HepG2 (cell line): ENCODE results near the gene NFKBIA. TPM values are rescaled to one million over a fixed set of nuclear protein-coding genes. Genes with fewer than 3 reads are reported as not detected.
A peak's percentile ranks its signal among the peaks of the same experiment; 100 is the strongest.

Source experiments
- AKAP8 ChIP-seq: sonication (generic); formaldehyde crosslinking; IDR thresholded peaks from 2 replicates; pipeline ENCODE4 v1.5.1; 2020; ENCODE audit warnings: mild to moderate bottlenecking, missing genetic modification reagents
- ATM ChIP-seq: fragments of 450-650 bp; IDR thresholded peaks from 2 replicates; pipeline ENCODE4 v1.7.1; 2017; ENCODE audit warnings: mild to moderate bottlenecking, borderline replicate concordance
- EP300 ChIP-seq, 3 experiments: sonication (generic) in 1 of 3; formaldehyde crosslinking in 1 of 3; IDR thresholded peaks; 2 replicates each; pipeline versions ENCODE4 v1.5.1 to v1.6.1; 2011 to 2020; ENCODE audit warnings: low read depth in 2 of 3, low read length in 2 of 3, borderline replicate concordance in 1 of 3, improper control_type of control experiment in 1 of 3, mild to moderate bottlenecking in 1 of 3, missing genetic modification reagents in 1 of 3, moderate library complexity in 1 of 3
- HIVEP1 ChIP-seq: sonication (generic); formaldehyde crosslinking; IDR thresholded peaks from 2 replicates; pipeline ENCODE4 v1.4.0; 2020; ENCODE audit warnings: mild to moderate bottlenecking, missing genetic modification reagents
- IRF2 ChIP-seq: IDR thresholded peaks from 2 replicates; pipeline ENCODE4 v1.6.1; 2018; ENCODE audit warnings: missing genetic modification reagents, missing compliant biosample characterization
- MIXL1 ChIP-seq: IDR thresholded peaks from 2 replicates; pipeline ENCODE4 v1.6.1; 2016
- NFKB2 ChIP-seq: sonication (generic); formaldehyde crosslinking; IDR thresholded peaks from 2 replicates; pipeline ENCODE4 v1.4.0; 2020; ENCODE audit warnings: missing genetic modification reagents, borderline replicate concordance
- SRSF9 ChIP-seq: fragments of 200-400 bp; formaldehyde crosslinking; IDR thresholded peaks from 2 replicates; pipeline ENCODE4 v1.6.1; 2018; ENCODE audit warnings: borderline replicate concordance, mild to moderate bottlenecking, low read depth, low read length; ENCODE audit not compliant: insufficient read depth, poor library complexity, severe bottlenecking
- TARDBP ChIP-seq: sonication (generic); formaldehyde crosslinking; IDR thresholded peaks from 2 replicates; pipeline ENCODE4 v1.8.0; 2022; ENCODE audit warnings: mild to moderate bottlenecking, missing genetic modification reagents
- TOPORS ChIP-seq: sonication (generic); formaldehyde crosslinking; IDR thresholded peaks from 2 replicates; pipeline ENCODE4 v1.8.0; 2023; ENCODE audit warnings: mild to moderate bottlenecking, missing genetic modification reagents
- TSC22D2 ChIP-seq: sonication (generic); formaldehyde crosslinking; IDR thresholded peaks from 2 replicates; pipeline ENCODE4 v1.5.1; 2020; ENCODE audit warnings: missing genetic modification reagents, mild to moderate bottlenecking, borderline replicate concordance
- YEATS2 ChIP-seq: sonication (generic); formaldehyde crosslinking; IDR thresholded peaks from 2 replicates; pipeline ENCODE4 v1.4.0; 2020; ENCODE audit warnings: missing genetic modification reagents, borderline replicate concordance
- ZNF33B ChIP-seq: sonication (generic); formaldehyde crosslinking; IDR thresholded peaks from 2 replicates; pipeline ENCODE4 v1.5.1; 2020; ENCODE audit warnings: mild to moderate bottlenecking, missing genetic modification reagents
- polyA plus RNA-seq, 8 experiments: library from polyadenylated mRNA; depleted of rRNA in 3 of 8; stranded (reverse) in 7 of 8; unstranded in 1 of 8; fragments of >200 nt; fragmentation: Illumina TruSeq in 4 of 8; extraction: Trizol in 4 of 8; gene quantifications; 2 replicates each; pipeline versions ENCODE4 v1.2.1 to v1.2.3, GENCODE V29; 2011 to 2016; ENCODE audit warnings: low read depth in 4 of 8, missing spikeins in 1 of 8, mixed read lengths in 1 of 8; ENCODE audit not compliant: insufficient read depth in 1 of 8
- total RNA-seq, 5 experiments: library from RNA; depleted of rRNA; stranded (reverse); fragments of >200 nt; fragmentation: Illumina TruSeq; extraction: Trizol; gene quantifications; 2 replicates each; pipeline ENCODE4 v1.2.3, GENCODE V29; 2016; ENCODE audit warnings: low read depth in 1 of 5
- TF ChIP-seq, protein P1 (sequence below): sonication (generic); formaldehyde crosslinking; conservative IDR thresholded peaks from 2 replicates; pipeline ENCODE4 v1.8.0; 2022; ENCODE audit warnings: mild to moderate bottlenecking, moderate library complexity, missing genetic modification reagents
- TF ChIP-seq, protein P2 (sequence below): sonication (generic); formaldehyde crosslinking; IDR thresholded peaks from 2 replicates; pipeline ENCODE4 v1.5.1; 2020; ENCODE audit warnings: missing genetic modification reagents, mild to moderate bottlenecking, borderline replicate concordance
- TF ChIP-seq, protein P3 (sequence below): sonication (generic); formaldehyde crosslinking; IDR thresholded peaks from 2 replicates; pipeline ENCODE4 v1.5.1; 2020; ENCODE audit warnings: missing genetic modification reagents, mild to moderate bottlenecking, borderline replicate concordance
- TF ChIP-seq, protein P4 (sequence below): sonication (generic); formaldehyde crosslinking; conservative IDR thresholded peaks from 2 replicates; pipeline ENCODE4 v1.8.1; 2023; ENCODE audit warnings: missing genetic modification reagents
- TF ChIP-seq, protein P5 (sequence below): sonication (generic); formaldehyde crosslinking; IDR thresholded peaks from 2 replicates; pipeline ENCODE4 v1.8.0; 2022; ENCODE audit warnings: missing genetic modification reagents, mild to moderate bottlenecking, borderline replicate concordance

NFKBIA gene
- total and polyA plus RNA-seq, 2 of the 13 experiments (the other 11 are each of a cell fraction or from before 2014, with no cell fraction given): 197 to 319 TPM

DNA sequence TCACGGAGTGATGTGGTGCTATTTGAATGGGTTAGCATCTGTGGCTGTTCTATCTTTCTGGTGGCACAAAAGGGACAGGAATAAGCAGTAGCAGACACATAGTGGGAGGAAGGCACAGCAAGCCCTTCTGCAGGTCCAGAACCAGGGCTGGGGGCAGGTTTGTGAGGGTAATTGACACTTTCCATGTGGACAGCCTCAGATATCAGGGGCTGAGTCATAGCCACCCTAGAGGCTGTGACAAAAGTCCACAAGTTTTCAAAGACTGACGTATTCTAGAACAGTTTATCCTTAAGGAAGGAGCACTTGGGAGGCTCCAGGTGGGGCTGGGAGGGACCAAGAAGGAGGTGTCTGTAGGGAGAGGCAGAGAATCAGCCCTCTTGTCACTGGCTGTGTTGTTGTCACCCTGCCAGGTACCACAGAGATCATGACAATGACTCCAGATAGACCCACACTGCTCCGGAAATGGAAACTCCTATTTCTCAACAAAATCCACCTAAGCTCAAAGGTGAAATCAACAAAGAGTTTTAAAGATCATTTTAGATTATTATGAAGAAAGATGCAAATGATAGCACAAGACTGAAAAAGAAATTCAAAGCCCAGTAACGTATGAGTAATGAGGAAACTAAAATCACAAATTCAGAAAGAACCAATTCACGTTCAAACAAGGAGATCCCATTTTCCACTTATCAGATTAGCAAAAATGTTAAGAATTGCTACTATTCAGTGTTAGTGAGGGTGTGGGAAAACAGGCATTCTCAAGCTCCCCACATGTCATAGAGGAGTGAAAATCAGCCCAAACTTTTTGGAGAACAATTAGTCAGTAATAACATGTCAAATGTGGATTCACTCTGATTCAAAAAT lies 48.3 kb downstream of the NFKBIA start (continued):
- TF ChIP-seq IRF2 (CRISPR knock-in tag) (no peak; the same call in 1 of the 2 replicates), HIVEP1 (peak; percentile 58; the same call in 1 of the 2 replicates), YEATS2 (no peak), TARDBP (peak; percentile 75), SRSF9 (no peak), ZNF33B (CRISPR knock-in tag) (0 out of 2 replicates have a peak, but pooled peaks have one; percentile 50), TSC22D2 (CRISPR knock-in tag) (no peak; the same call in 1 of the 2 replicates), EP300 (IDR thresholded peaks at IDR 0.05; ENCODE audit: low read depth in 2 of 2, low read length in 2 of 2) (peak; percentile 8 to 82; a peak in 3 of 4 replicates), EP300 (CRISPR knock-in tag; IDR thresholded peaks at IDR 0.05; ENCODE audit: borderline replicate concordance) (peak; percentile 50), AKAP8 (CRISPR knock-in tag) (no peak), TOPORS (CRISPR knock-in tag) (no peak), MIXL1 (CRISPR knock-in tag) (peak; percentile 95), ATM (no peak), NFKB2 (CRISPR knock-in tag) (0 out of 2 replicates have a peak, but pooled peaks have one; percentile 31)
- TF ChIP-seq, protein P1, sequence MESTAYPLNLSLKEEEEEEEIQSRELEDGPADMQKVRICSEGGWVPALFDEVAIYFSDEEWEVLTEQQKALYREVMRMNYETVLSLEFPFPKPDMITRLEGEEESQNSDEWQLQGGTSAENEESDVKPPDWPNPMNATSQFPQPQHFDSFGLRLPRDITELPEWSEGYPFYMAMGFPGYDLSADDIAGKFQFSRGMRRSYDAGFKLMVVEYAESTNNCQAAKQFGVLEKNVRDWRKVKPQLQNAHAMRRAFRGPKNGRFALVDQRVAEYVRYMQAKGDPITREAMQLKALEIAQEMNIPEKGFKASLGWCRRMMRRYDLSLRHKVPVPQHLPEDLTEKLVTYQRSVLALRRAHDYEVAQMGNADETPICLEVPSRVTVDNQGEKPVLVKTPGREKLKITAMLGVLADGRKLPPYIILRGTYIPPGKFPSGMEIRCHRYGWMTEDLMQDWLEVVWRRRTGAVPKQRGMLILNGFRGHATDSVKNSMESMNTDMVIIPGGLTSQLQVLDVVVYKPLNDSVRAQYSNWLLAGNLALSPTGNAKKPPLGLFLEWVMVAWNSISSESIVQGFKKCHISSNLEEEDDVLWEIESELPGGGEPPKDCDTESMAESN: no peak
- TF ChIP-seq, protein P2, sequence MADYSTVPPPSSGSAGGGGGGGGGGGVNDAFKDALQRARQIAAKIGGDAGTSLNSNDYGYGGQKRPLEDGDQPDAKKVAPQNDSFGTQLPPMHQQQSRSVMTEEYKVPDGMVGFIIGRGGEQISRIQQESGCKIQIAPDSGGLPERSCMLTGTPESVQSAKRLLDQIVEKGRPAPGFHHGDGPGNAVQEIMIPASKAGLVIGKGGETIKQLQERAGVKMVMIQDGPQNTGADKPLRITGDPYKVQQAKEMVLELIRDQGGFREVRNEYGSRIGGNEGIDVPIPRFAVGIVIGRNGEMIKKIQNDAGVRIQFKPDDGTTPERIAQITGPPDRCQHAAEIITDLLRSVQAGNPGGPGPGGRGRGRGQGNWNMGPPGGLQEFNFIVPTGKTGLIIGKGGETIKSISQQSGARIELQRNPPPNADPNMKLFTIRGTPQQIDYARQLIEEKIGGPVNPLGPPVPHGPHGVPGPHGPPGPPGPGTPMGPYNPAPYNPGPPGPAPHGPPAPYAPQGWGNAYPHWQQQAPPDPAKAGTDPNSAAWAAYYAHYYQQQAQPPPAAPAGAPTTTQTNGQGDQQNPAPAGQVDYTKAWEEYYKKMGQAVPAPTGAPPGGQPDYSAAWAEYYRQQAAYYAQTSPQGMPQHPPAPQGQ (CRISPR knock-in tag): no peak
- TF ChIP-seq, protein P3, sequence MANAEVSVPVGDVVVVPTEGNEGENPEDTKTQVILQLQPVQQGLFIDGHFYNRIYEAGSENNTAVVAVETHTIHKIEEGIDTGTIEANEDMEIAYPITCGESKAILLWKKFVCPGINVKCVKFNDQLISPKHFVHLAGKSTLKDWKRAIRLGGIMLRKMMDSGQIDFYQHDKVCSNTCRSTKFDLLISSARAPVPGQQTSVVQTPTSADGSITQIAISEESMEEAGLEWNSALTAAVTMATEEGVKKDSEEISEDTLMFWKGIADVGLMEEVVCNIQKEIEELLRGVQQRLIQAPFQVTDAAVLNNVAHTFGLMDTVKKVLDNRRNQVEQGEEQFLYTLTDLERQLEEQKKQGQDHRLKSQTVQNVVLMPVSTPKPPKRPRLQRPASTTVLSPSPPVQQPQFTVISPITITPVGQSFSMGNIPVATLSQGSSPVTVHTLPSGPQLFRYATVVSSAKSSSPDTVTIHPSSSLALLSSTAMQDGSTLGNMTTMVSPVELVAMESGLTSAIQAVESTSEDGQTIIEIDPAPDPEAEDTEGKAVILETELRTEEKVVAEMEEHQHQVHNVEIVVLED (CRISPR knock-in tag): peak; percentile 28; the same call in 1 of the 2 replicates
- TF ChIP-seq, protein P4, sequence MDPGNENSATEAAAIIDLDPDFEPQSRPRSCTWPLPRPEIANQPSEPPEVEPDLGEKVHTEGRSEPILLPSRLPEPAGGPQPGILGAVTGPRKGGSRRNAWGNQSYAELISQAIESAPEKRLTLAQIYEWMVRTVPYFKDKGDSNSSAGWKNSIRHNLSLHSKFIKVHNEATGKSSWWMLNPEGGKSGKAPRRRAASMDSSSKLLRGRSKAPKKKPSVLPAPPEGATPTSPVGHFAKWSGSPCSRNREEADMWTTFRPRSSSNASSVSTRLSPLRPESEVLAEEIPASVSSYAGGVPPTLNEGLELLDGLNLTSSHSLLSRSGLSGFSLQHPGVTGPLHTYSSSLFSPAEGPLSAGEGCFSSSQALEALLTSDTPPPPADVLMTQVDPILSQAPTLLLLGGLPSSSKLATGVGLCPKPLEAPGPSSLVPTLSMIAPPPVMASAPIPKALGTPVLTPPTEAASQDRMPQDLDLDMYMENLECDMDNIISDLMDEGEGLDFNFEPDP (CRISPR knock-in tag): 0 out of 2 replicates have a peak, but pooled peaks have one; percentile 93
- TF ChIP-seq, protein P5, sequence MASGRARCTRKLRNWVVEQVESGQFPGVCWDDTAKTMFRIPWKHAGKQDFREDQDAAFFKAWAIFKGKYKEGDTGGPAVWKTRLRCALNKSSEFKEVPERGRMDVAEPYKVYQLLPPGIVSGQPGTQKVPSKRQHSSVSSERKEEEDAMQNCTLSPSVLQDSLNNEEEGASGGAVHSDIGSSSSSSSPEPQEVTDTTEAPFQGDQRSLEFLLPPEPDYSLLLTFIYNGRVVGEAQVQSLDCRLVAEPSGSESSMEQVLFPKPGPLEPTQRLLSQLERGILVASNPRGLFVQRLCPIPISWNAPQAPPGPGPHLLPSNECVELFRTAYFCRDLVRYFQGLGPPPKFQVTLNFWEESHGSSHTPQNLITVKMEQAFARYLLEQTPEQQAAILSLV (CRISPR knock-in tag): no peak
